ENCODE measurements around the gene DEDD.

DEDD gene

DNA sequence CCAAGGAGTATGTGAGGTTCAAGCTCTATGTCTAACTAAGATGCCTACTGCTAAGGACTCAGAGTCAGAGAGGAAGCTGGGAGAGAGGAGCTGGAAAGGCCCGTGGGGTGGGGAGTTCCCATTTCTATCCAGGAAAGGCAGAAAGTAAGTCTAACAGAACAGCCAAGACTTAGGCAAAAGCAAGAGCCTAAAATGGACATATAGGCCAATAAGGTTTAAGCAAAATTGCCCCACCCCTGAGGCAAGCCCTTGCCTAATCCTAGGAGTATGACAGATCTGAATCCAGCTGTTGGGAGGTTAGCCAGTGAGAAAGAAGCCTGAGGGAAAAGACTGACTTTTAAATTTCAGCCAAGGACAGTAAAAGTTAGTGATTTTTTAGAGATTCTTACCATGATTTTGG lies 35.9 kb downstream of the DEDD start:
- Mint-ChIP-seq H3K9me3 (no peaks in the 10 kb centered on the region), H3K4me3 (no peak overlapping the region), H3K36me3 (no peaks in the 10 kb centered on the region), H3K4me1 (peaks cover 53% of the 10 kb centered on the region), H3K27ac (peak overlapping the region; percentile 85), H3K27me3 (no peaks in the 10 kb centered on the region)
- no peak for ATAC-seq

- H3K27ac Mint-ChIP-seq = peak overlapping the region; percentile 85
- no peak overlapping the region for H3K4me3 Mint-ChIP-seq
- H3K27me3 Mint-ChIP-seq = no peaks in the 10 kb centered on the region
- peak; percentile 69 for ATAC-seq
- H3K9me3 Mint-ChIP-seq = no peaks in the 10 kb centered on the region
- H3K4me1 Mint-ChIP-seq = peaks cover 53% of the 10 kb centered on the region
- H3K36me3 Mint-ChIP-seq = no peaks in the 10 kb centered on the region
These were observed 36.5 kb downstream of the DEDD start for GRCh38 chr1:161096015-161096414.

DNA sequence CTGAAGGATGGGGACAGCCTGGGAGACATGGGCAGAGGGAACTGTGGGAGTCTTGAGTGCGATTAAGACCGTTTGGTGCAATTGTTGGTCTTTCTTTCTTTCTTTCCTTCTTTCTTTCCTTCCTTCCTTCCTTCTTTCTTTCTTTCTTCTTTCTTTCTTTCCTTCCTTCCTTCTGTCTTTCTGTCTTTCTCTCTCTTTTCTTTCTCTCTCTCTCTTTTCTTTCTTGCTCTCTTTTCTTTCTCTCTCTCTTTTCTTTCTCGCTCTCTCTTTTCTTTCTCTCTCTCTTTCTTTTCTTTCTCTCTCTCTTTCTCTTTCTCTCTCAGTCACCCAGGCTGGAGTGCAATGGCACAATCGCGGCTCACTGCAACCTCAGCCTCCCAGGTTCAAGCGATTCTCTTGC lies 37.2 kb downstream of the DEDD start:
- H3K27ac Mint-ChIP-seq = peak overlapping the region; percentile 85
- H3K27me3 Mint-ChIP-seq = no peaks in the 10 kb centered on the region
- H3K4me1 Mint-ChIP-seq = peaks cover 53% of the 10 kb centered on the region
- H3K36me3 Mint-ChIP-seq = no peaks in the 10 kb centered on the region
- H3K4me3 Mint-ChIP-seq = no peak overlapping the region
- no peak for ATAC-seq
- H3K9me3 Mint-ChIP-seq = no peaks in the 10 kb centered on the region

DNA sequence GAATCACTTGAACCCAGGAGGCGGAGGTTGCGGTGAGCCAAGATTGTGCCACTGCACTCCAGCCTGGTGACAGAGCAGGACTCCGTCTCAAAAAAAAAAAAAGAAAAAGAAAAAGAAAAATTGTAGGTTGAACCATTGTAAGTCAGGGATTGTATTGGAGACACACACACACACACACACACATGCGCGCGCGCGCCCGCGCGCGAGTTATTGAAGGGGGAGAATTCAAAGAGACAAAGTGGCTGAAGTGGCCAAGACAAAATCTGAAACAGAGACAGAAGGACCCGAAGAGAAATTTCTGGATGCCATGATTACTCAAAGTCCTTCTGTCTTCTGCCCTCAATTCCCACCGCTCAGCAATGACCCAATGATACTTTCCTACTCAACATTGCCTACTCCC lies 38.0 kb downstream of the DEDD start:
- no peak overlapping the region for H3K4me3 Mint-ChIP-seq
- H3K9me3 Mint-ChIP-seq = no peaks in the 10 kb centered on the region
- H3K36me3 Mint-ChIP-seq = no peaks in the 10 kb centered on the region
- H3K4me1 Mint-ChIP-seq = peaks cover 53% of the 10 kb centered on the region
- no peak for ATAC-seq
- H3K27me3 Mint-ChIP-seq = no peaks in the 10 kb centered on the region
- H3K27ac Mint-ChIP-seq = peak overlapping the region; percentile 85

- Mint-ChIP-seq H3K27ac (no peak overlapping the region), H3K9me3 (no peaks in the 10 kb centered on the region), H3K4me1 (peaks cover 38% of the 10 kb centered on the region), H3K36me3 (no peaks in the 10 kb centered on the region), H3K27me3 (no peaks in the 10 kb centered on the region), H3K4me3 (no peak overlapping the region)
- ATAC-seq = no peak
These were observed 39.8 kb downstream of the DEDD start for GRCh38 chr1:161092621-161093028.

DNA sequence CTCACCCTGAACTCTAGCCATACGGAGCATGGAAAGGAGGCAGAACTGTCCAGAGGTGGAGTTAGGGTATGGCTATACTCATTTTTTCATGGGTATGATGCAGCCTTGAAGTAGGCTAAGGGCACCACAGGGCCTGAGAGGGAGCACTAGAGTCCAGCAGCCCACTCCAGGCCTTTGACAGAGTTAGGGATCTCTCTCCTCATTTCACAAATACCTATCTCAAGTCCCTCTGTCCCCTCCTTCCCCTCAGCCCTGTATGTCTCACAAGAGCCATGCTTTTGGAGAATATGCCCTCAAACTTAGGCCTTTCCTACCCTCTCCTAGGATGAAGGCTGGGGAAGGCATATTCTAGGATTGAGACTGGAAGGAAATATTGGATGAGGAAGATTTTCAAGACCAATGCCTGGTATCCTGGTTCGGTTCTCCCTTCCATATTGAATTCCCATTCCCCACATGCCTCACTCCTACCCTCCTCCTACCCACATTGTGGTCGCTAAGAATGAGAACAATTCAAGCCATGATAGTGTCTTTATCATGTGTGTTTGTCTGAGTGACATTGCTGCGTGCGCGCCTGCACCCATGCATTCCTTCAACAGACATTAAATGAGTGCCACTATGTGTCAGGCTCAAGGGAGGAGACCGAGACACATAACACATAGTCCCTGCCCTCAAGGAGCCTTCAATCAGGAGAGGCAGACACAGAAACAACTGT lies 40.5 kb downstream of the DEDD start:
- H3K4me1 Mint-ChIP-seq = peaks cover 31% of the 10 kb centered on the region
- H3K4me3 Mint-ChIP-seq = no peak overlapping the region
- no peaks in the 10 kb centered on the region for H3K27me3 Mint-ChIP-seq
- ATAC-seq = no peak
- H3K36me3 Mint-ChIP-seq = no peaks in the 10 kb centered on the region
- no peaks in the 10 kb centered on the region for H3K9me3 Mint-ChIP-seq
- no peak overlapping the region for H3K27ac Mint-ChIP-seq

DNA sequence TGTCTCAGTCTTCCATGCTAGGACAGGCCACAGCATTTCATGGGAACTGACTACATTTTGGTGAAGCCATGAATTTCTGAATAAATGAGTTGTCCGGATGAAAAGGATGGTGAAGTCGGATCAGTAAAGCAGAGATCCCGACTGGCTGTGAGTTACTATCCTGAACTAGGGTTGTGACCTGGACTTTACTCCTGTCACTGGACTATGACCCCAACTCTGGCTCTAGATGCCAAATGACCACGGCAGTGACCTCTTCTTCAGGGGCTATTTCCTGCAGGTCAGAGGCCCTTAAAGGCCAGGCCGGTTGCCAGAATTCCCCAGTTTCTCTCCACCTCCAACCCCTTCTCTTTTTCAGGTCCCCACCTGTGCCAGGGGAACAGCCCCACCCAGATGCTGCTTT lies 41.4 kb downstream of the DEDD start:
- Mint-ChIP-seq H3K9me3 (no peaks in the 10 kb centered on the region), H3K36me3 (no peaks in the 10 kb centered on the region), H3K27ac (no peak overlapping the region), H3K4me1 (peaks cover 22% of the 10 kb centered on the region), H3K4me3 (no peak overlapping the region), H3K27me3 (peaks cover 4% of the 10 kb centered on the region)
- ATAC-seq = no peak

DNA sequence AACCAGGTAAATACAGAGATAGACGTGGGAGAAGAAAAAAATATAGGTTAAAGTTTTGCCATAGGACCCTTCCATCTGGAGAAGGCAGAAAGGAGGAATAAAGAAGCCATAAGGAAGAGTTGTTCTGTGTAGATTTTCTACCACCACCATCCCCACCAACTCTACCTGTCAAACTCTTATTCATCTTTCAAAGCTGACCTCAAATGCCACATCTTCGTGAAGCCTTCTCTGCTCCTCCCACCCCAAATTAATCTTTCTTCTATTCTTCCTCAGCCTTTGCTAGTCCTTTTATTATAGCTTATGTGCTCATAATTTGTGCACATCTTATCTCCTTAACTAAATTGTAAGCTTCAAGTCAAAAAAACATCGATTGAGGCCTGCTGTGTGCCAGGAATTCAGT lies 41.9 kb downstream of the DEDD start:
- Mint-ChIP-seq H3K27me3 (peaks cover 8% of the 10 kb centered on the region), H3K27ac (no peak overlapping the region), H3K9me3 (no peaks in the 10 kb centered on the region), H3K4me3 (no peak overlapping the region), H3K4me1 (peaks cover 18% of the 10 kb centered on the region), H3K36me3 (no peaks in the 10 kb centered on the region)
- ATAC-seq = no peak

- no peak overlapping the region for H3K4me3 Mint-ChIP-seq
These were observed 42.5 kb downstream of the DEDD start for GRCh38 chr1:161089938-161090337.

GRCh38 chr1:161089251-161089924 lies 43.1 kb downstream of the DEDD start, which contains the start of gene NECTIN4:
NECTIN4 (minus strand) TSS chr1:161089558; CDS start chr1:161089296, 262 bp downstream.
- no peaks in the 10 kb centered on the region for H3K9me3 Mint-ChIP-seq
- H3K4me1 Mint-ChIP-seq = peaks cover 8% of the 10 kb centered on the region
- no peak for ATAC-seq
- H3K27me3 Mint-ChIP-seq = peaks cover 10% of the 10 kb centered on the region
- H3K27ac Mint-ChIP-seq = no peak within 1 kb of the TSS
- H3K4me3 Mint-ChIP-seq = no peak within 1 kb of the TSS
- H3K36me3 Mint-ChIP-seq = no peaks in the 10 kb centered on the region

More at GRCh38 chr1:161089938-161090337, 42.5 kb downstream of the DEDD start:
- Mint-ChIP-seq H3K9me3 (no peaks in the 10 kb centered on the region), H3K36me3 (no peaks in the 10 kb centered on the region), H3K27me3 (peaks cover 10% of the 10 kb centered on the region), H3K27ac (no peak overlapping the region), H3K4me1 (peaks cover 11% of the 10 kb centered on the region)
- no peak for ATAC-seq

GRCh38 chr1:161088587-161089110 lies 43.8 kb downstream of the DEDD start:
- no peak for ATAC-seq

GRCh38 chr1:161086457-161086856 lies 46.0 kb downstream of the DEDD start:
- Mint-ChIP-seq H3K4me1 (no peaks in the 10 kb centered on the region), H3K27ac (no peak overlapping the region), H3K27me3 (peaks cover 10% of the 10 kb centered on the region), H3K4me3 (no peak overlapping the region), H3K9me3 (no peaks in the 10 kb centered on the region), H3K36me3 (no peaks in the 10 kb centered on the region)
- peak; percentile 7 for ATAC-seq

More at GRCh38 chr1:161088587-161089110, 43.8 kb downstream of the DEDD start:
- H3K36me3 Mint-ChIP-seq = no peaks in the 10 kb centered on the region
- no peak overlapping the region for H3K4me3 Mint-ChIP-seq
- H3K27ac Mint-ChIP-seq = no peak overlapping the region
- H3K4me1 Mint-ChIP-seq = peaks cover 8% of the 10 kb centered on the region
- peaks cover 10% of the 10 kb centered on the region for H3K27me3 Mint-ChIP-seq
- H3K9me3 Mint-ChIP-seq = no peaks in the 10 kb centered on the region

GRCh38 chr1:161085165-161085564 lies 47.3 kb downstream of the DEDD start:
- H3K4me1 Mint-ChIP-seq = no peaks in the 10 kb centered on the region
- no peaks in the 10 kb centered on the region for H3K9me3 Mint-ChIP-seq
- no peak overlapping the region for H3K4me3 Mint-ChIP-seq
- no peak overlapping the region for H3K27ac Mint-ChIP-seq
- peaks cover 10% of the 10 kb centered on the region for H3K27me3 Mint-ChIP-seq
- H3K36me3 Mint-ChIP-seq = no peaks in the 10 kb centered on the region
- no peak for ATAC-seq

GRCh38 chr1:161084597-161084988 lies 47.9 kb downstream of the DEDD start:
- no peak for ATAC-seq
- Mint-ChIP-seq H3K27me3 (peaks cover 10% of the 10 kb centered on the region), H3K4me3 (no peak overlapping the region), H3K36me3 (no peaks in the 10 kb centered on the region), H3K9me3 (no peaks in the 10 kb centered on the region), H3K27ac (no peak overlapping the region), H3K4me1 (no peaks in the 10 kb centered on the region)

DNA sequence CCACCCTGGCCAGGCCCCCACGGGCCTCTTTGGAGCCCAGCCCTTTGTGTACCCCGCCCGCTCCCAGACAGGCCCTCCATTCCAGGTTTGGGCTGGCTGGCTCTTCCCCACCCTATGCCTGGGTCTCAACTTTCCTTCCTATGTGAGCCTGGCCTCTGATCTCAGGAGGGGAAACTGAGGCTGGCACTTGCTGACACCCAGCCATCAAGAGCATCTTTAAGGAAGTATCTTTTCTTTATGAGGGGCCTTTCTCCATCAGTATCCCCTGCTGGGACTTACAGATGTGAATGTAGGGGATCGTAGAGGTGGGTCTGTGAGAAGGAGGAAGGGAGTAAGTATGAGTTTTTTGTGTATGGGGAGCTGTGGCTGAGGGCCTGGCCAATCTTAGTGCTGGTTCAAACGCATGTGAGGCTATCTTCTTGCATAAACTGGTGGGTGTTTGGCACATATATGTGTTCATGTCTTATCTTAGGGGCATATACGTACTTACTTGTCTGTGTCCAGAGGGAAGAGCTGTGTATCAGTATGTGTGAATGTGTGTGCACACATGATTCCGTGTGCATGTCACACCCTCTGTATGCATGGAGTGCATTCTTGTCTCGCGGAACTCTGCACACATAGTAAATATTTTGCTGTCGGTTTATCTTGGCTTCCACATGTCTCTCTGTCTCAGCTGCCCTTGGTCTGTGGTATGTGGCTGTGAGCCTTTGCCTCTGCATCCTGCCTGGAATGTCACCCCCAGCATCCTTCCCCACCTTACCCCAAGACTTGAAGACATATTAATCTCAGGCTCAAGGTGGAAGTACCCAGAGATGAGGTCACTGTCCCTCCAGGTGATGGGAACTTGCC lies 48.5 kb downstream of the DEDD start:
- no peak for ATAC-seq
- Mint-ChIP-seq H3K36me3 (no peaks in the 10 kb centered on the region), H3K4me3 (no peak overlapping the region)

More for the DNA sequence above, 48.5 kb downstream of the DEDD start:
- Mint-ChIP-seq H3K27ac (no peak overlapping the region), H3K9me3 (no peaks in the 10 kb centered on the region), H3K27me3 (peaks cover 10% of the 10 kb centered on the region), H3K4me1 (no peaks in the 10 kb centered on the region)
